Measurements from ENCODE around the gene CHRNB2.

The CHRNB2 gene

DNA sequence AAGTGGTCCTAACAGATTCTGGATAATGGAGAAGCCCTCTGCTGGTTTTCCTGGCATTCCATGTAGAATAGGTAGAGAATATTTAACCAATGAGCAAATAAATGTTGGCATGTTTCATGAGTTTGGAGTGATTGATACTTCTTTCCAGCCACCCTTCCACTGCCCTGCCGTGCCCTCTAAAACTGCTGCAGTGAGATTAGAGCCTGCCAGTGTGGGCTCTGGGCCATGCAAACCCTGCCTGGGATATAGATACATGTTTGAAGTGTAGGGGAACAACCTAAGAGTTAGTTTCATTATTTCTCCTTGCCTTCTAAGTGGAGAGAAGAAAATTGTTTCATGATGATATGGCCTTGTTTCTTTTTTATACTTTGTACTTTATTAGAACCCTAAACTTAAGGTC lies 19.6 kb upstream of the CHRNB2 start:
- TF ChIP-seq, protein P1, sequence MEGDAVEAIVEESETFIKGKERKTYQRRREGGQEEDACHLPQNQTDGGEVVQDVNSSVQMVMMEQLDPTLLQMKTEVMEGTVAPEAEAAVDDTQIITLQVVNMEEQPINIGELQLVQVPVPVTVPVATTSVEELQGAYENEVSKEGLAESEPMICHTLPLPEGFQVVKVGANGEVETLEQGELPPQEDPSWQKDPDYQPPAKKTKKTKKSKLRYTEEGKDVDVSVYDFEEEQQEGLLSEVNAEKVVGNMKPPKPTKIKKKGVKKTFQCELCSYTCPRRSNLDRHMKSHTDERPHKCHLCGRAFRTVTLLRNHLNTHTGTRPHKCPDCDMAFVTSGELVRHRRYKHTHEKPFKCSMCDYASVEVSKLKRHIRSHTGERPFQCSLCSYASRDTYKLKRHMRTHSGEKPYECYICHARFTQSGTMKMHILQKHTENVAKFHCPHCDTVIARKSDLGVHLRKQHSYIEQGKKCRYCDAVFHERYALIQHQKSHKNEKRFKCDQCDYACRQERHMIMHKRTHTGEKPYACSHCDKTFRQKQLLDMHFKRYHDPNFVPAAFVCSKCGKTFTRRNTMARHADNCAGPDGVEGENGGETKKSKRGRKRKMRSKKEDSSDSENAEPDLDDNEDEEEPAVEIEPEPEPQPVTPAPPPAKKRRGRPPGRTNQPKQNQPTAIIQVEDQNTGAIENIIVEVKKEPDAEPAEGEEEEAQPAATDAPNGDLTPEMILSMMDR (IDR thresholded peaks at IDR 0.05), result no peak

DNA sequence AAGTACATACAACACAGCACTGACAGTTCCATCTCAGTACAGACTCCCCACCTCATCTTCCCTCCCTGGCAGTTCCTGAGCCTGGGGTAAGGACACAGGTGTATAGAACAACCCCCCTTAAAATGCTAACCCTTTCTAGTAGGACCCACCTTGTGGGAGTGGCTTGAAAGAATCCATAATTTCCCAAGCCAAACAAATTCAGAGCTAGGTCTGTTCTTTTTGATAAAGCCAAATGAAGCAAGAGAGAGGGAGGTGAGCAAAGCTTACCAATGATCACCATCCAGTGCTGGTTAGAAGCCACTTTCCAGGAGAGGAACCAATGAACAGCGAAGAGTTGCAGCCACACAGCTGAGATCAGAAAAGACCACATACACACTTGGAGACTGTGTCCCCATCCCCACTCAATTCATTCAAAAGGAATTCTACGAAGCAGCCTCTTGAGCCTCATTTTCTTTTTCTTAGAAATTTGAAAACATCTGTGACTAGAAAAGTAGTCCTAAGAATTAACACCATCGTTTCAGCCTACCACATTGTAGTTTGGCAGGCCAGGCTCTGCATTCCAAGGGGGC lies 18.3 kb upstream of the CHRNB2 start:
- TF ChIP-seq, protein P1 (IDR thresholded peaks at IDR 0.05), result no peak

GRCh38 chr1:154550070-154550469 lies 17.5 kb upstream of the CHRNB2 start:
- TF ChIP-seq, protein P1 (IDR thresholded peaks at IDR 0.05), result no peak

- TF ChIP-seq, protein P1 (IDR thresholded peaks at IDR 0.05), result no peak
These were observed 16.9 kb upstream of the CHRNB2 start for GRCh38 chr1:154550657-154551056.

DNA sequence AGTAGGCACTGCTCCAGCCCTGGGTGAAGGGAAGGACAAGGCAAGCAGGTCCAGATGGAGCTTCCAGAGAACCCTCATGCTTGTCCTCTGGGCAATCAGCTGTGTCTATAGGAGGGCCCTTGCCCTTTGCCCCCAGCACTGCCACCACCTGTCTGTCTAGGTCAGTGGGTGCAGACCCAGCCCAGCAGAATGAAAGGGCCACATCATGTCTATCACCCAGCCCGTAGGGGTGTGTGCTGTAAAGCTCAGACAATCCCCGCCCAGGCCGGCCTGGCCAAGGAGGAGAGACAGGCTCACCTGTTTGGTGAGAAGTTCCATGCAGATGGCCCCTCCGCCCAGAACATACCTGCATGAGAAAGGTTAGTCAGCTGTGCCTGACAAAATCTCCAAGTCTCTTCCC lies 16.1 kb upstream of the CHRNB2 start:
- TF ChIP-seq, protein P1 (IDR thresholded peaks at IDR 0.05), result no peak

DNA sequence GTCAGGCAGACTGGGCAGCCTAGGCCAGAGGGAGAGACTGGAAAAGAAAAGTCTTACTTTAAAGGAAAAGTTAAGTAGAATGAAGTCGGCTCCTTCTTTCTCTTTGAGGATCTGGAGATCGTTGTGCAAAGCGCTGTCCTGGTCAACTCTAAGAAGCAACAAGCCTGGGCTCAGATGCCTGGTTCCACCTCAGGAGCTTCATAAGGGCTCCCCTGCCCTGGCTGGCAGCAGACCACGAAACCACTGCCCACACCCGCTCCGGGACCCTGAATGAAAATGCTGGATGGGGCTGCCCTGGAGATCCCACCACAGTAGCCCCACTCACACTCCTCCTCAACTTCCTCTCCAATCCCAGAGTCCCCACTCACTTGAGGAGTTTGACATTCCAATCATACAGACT lies 15.5 kb upstream of the CHRNB2 start:
- TF ChIP-seq, protein P1 (IDR thresholded peaks at IDR 0.05), result no peak

DNA sequence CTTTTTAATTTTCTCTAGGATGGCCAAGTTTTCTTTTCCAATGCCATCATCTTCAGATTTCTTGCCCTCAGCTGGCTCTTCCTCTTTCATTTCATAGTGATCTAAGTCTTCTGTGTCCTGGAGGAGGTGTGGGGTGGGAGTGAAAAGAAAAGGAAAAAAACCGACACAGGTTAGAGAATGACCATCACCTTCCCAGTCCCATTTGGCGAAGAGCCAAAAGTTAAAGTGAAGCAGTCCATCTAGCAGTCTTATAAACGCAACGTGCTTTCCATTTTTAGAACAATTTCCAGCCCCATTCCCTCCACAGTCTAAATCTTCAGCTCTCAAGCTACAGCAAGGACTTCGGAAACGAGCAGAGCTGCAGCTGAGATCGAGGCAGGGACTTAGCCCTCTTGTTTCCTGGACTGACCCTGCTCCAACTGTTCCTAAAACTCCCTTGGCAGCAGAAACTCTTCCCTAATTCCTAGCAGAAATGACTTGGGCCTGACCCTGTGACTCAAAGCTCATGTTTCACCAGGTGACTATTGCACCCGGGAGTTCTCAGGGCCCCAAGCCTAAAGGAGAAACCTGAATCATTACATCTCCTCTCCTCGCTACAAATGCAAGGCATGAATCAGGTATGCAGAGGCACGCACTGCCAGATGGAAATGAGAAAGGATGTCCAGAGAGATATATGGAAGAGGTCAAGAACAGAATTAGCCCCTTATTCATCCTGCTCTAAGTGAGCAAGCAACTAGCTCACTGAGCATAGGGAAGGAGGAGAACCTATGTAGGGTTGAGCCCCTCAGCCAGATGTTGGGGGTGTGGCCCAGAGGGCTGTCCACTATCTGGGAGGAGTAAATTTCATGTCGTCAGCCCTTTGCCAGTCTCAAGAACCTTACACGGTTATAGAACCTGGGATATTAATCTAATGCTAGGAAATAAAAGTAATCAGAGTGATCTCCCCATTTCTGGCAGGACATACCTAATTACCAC lies 14.2 kb upstream of the CHRNB2 start:
- TF ChIP-seq, protein P1 (IDR thresholded peaks at IDR 0.05), result no peak
